ENCODE measurements around the gene SUGCT. TPM values are rescaled to one million over a fixed set of nuclear protein-coding genes. Genes with fewer than 3 reads are reported as not detected.

SUGCT gene
- total and polyA plus RNA-seq, 3 experiments from 2014 or later, result 1.1 to 1.4 (median 1.3) TPM

DNA sequence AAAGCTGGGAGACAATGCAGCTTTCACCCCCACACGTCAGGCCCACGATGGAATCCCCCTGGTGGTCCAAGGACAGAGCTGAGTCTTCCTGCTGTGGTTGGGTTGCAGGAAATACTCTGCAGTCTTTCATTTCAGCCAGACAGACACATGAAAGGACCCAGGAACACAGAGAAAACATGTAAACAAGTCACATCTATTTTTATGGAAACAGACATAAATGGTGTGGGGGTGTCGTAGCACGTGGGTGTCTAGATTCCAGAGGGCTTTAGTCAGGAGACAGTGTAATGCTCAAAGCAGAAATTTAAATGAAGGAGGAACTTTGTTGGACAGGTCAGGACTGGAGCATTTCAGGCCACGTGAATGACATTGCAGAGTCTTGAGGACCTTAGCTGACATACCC is 444.6 kb downstream of the SUGCT start:
- Histone ChIP-seq H3K27ac (ENCODE audit: low read depth, low read length) (no peak overlapping the region), H3K4me3 (ENCODE audit: low read length) (no peak overlapping the region), H3K27me3 (ENCODE audit: insufficient read depth, low read length, poor library complexity, severe bottlenecking) (no peaks in the 10 kb centered on the region), H3K9me3 (ENCODE audit: low read length) (no peaks in the 10 kb centered on the region), H3K4me1 (ENCODE audit: insufficient read depth, low read length) (no peaks in the 10 kb centered on the region), H3K36me3 (ENCODE audit: insufficient read depth, low read length) (no peaks in the 10 kb centered on the region)
- Mint-ChIP-seq H3K4me1 (no peaks in the 10 kb centered on the region), H3K27ac (no peak overlapping the region), H3K4me3 (no peak overlapping the region), H3K9me3 (peaks cover 1 to 11% (median 11%) of the 10 kb centered on the region in 5 donors), H3K36me3 (no peaks in the 10 kb centered on the region), H3K27me3 (no peaks in the 10 kb centered on the region)
- DNase-seq, result no peak
- ChIA-PET CTCF (no interaction called here), POLR2A (no interaction called here)

DNA sequence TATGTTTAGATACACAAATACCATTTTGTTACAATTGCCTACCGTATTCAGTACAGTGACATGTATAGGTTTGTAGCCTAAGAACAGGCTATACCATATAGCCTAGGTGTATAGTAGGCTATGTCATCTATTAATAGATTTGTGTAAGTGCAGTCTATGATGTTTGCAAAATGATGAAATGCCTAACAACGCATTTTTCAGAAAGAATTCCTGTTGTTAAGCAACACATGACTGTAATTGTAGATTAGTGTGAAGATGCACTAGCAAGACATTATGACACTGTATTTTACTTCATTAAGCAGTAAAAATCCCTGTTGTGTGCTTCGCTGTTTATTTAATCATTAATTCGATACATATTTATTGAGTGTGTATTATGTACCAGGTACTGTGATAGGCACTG is 446.0 kb downstream of the SUGCT start:
- Mint-ChIP-seq H3K9me3 (peaks cover 1 to 11% (median 9%) of the 10 kb centered on the region in 5 donors), H3K27me3 (no peaks in the 10 kb centered on the region)
- no peak for DNase-seq

DNA sequence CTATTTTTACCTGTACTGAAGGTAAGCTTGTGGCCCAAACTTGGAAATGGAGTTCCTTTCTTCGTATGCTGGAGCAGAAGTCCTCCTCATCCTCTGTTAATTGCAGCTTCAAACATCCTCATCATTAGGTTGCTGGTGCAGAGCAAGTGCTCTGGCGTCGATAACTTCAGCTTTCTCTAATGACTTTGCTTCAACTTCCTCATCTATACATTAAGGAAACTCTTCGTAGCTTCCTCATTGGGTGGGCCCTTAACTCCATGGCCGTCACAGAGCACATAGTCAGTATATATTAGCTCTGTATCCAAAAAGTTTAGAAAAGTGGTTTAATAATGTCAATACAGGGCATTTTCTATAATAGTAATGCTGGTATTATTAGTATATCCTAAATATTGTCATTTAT is 447.7 kb downstream of the SUGCT start:
- H3K36me3 ChIP-seq (ENCODE audit: insufficient read depth, low read length), result no peaks in the 10 kb centered on the region
- no peaks in the 10 kb centered on the region for H3K4me1 ChIP-seq (ENCODE audit: insufficient read depth, low read length)
- no peak overlapping the region for H3K4me3 ChIP-seq (ENCODE audit: low read length)
- no peaks in the 10 kb centered on the region for H3K9me3 ChIP-seq (ENCODE audit: low read length)
- POLR2A ChIA-PET, result no interaction called here
- no peaks in the 10 kb centered on the region for H3K27me3 Mint-ChIP-seq
- H3K27ac Mint-ChIP-seq, result no peak overlapping the region
- CTCF ChIA-PET, result no interaction called here
- DNase-seq, result no peak
- H3K9me3 Mint-ChIP-seq, result peaks cover 1 to 8% (median 5%) of the 10 kb centered on the region in 5 donors
- no peak overlapping the region for H3K27ac ChIP-seq (ENCODE audit: low read depth, low read length)
- no peaks in the 10 kb centered on the region for H3K36me3 Mint-ChIP-seq
- H3K27me3 ChIP-seq (ENCODE audit: insufficient read depth, low read length, poor library complexity, severe bottlenecking), result no peaks in the 10 kb centered on the region
- H3K4me1 Mint-ChIP-seq, result no peaks in the 10 kb centered on the region
- no peak overlapping the region for H3K4me3 Mint-ChIP-seq

More for the DNA sequence above, 446.0 kb downstream of the SUGCT start:
- Mint-ChIP-seq H3K4me1 (no peaks in the 10 kb centered on the region), H3K4me3 (no peak overlapping the region), H3K27ac (no peak overlapping the region), H3K36me3 (no peaks in the 10 kb centered on the region)
- H3K4me1 ChIP-seq (ENCODE audit: insufficient read depth, low read length), result no peaks in the 10 kb centered on the region
- POLR2A ChIA-PET, result no interaction called here
- no peak overlapping the region for H3K27ac ChIP-seq (ENCODE audit: low read depth, low read length)
- H3K9me3 ChIP-seq (ENCODE audit: low read length), result no peaks in the 10 kb centered on the region
- no peaks in the 10 kb centered on the region for H3K27me3 ChIP-seq (ENCODE audit: insufficient read depth, low read length, poor library complexity, severe bottlenecking)
- H3K36me3 ChIP-seq (ENCODE audit: insufficient read depth, low read length), result no peaks in the 10 kb centered on the region
- CTCF ChIA-PET, result no interaction called here
- H3K4me3 ChIP-seq (ENCODE audit: low read length), result no peak overlapping the region

- CTCF ChIA-PET, result no interaction called here
- Histone ChIP-seq H3K27ac (ENCODE audit: low read depth, low read length) (no peak overlapping the region), H3K36me3 (ENCODE audit: insufficient read depth, low read length) (no peaks in the 10 kb centered on the region), H3K9me3 (ENCODE audit: low read length) (no peaks in the 10 kb centered on the region), H3K27me3 (ENCODE audit: insufficient read depth, low read length, poor library complexity, severe bottlenecking) (no peaks in the 10 kb centered on the region), H3K4me1 (ENCODE audit: insufficient read depth, low read length) (no peaks in the 10 kb centered on the region), H3K4me3 (ENCODE audit: low read length) (no peak overlapping the region)
- no peaks in the 10 kb centered on the region for H3K36me3 Mint-ChIP-seq
- no peak for DNase-seq
- no peak overlapping the region for H3K4me3 Mint-ChIP-seq
- H3K9me3 Mint-ChIP-seq, result peaks cover 0 to 5% (median 1%) of the 10 kb centered on the region in 5 donors
- POLR2A ChIA-PET, result no interaction called here
- no peaks in the 10 kb centered on the region for H3K4me1 Mint-ChIP-seq
- no peaks in the 10 kb centered on the region for H3K27me3 Mint-ChIP-seq
- no peak overlapping the region for H3K27ac Mint-ChIP-seq
Observed at GRCh38 chr7:40583667-40584444, 449.1 kb downstream of the SUGCT start.

- H3K27ac ChIP-seq (ENCODE audit: low read depth, low read length), result no peak overlapping the region
- Mint-ChIP-seq H3K27me3 (no peaks in the 10 kb centered on the region), H3K9me3 (peaks cover 0 to 6% (median 3%) of the 10 kb centered on the region in 5 donors), H3K4me3 (no peak overlapping the region), H3K36me3 (no peaks in the 10 kb centered on the region), H3K27ac (no peak overlapping the region), H3K4me1 (no peaks in the 10 kb centered on the region)
- H3K4me1 ChIP-seq (ENCODE audit: insufficient read depth, low read length), result no peaks in the 10 kb centered on the region
- ChIA-PET CTCF (no interaction called here), POLR2A (no interaction called here)
- H3K4me3 ChIP-seq (ENCODE audit: low read length), result no peak overlapping the region
- no peak for DNase-seq
- no peaks in the 10 kb centered on the region for H3K36me3 ChIP-seq (ENCODE audit: insufficient read depth, low read length)
- no peaks in the 10 kb centered on the region for H3K27me3 ChIP-seq (ENCODE audit: insufficient read depth, low read length, poor library complexity, severe bottlenecking)
- no peaks in the 10 kb centered on the region for H3K9me3 ChIP-seq (ENCODE audit: low read length)
Observed at GRCh38 chr7:40584667-40585433, 450.0 kb downstream of the SUGCT start.

DNA sequence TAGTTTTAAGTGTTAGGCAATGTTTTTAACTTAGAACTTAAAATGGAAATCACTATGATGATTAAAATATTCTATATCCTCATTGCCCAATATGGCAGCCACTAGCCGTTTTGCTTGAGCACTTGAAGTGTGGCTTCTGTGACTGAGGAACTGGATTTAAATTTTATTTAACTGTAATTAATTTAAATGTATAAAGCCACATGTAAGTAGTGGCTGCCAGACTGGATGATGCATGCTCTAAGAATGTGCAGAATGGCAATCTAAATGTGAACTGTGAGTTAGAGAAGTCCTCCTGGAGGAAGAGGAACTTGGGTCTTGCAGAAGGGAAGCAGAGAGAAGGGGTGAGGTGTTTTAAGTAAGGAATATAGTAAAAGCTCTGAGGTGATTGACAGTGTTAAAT is 451.4 kb downstream of the SUGCT start:
- CTCF ChIA-PET, result no interaction called here
- H3K4me1 ChIP-seq (ENCODE audit: insufficient read depth, low read length), result no peaks in the 10 kb centered on the region
- Mint-ChIP-seq H3K36me3 (no peaks in the 10 kb centered on the region), H3K4me3 (no peak overlapping the region), H3K9me3 (peaks cover 0 to 13% (median 2%) of the 10 kb centered on the region in 5 donors), H3K27me3 (no peaks in the 10 kb centered on the region), H3K27ac (no peak overlapping the region), H3K4me1 (no peaks in the 10 kb centered on the region)
- H3K36me3 ChIP-seq (ENCODE audit: insufficient read depth, low read length), result no peaks in the 10 kb centered on the region
- H3K27ac ChIP-seq (ENCODE audit: low read depth, low read length), result no peak overlapping the region
- no peaks in the 10 kb centered on the region for H3K9me3 ChIP-seq (ENCODE audit: low read length)
- H3K27me3 ChIP-seq (ENCODE audit: insufficient read depth, low read length, poor library complexity, severe bottlenecking), result no peaks in the 10 kb centered on the region
- no peak for DNase-seq
- POLR2A ChIA-PET, result interaction anchor here (0.5 kb wide), 1 partner anchor 36 kb away, joined by 6 read pairs; no protein-coding TSS in a partner anchor
- no peak overlapping the region for H3K4me3 ChIP-seq (ENCODE audit: low read length)

- CTCF ChIA-PET, result no interaction called here
- no peaks in the 10 kb centered on the region for H3K27me3 Mint-ChIP-seq
- no peak overlapping the region for H3K27ac Mint-ChIP-seq
- POLR2A ChIA-PET, result no interaction called here
- H3K36me3 ChIP-seq (ENCODE audit: insufficient read depth, low read length), result no peaks in the 10 kb centered on the region
- H3K27me3 ChIP-seq (ENCODE audit: insufficient read depth, low read length, poor library complexity, severe bottlenecking), result no peaks in the 10 kb centered on the region
- H3K4me1 ChIP-seq (ENCODE audit: insufficient read depth, low read length), result no peaks in the 10 kb centered on the region
- H3K4me1 Mint-ChIP-seq, result no peaks in the 10 kb centered on the region
- H3K4me3 ChIP-seq (ENCODE audit: low read length), result no peak overlapping the region
- no peaks in the 10 kb centered on the region for H3K36me3 Mint-ChIP-seq
- no peak overlapping the region for H3K4me3 Mint-ChIP-seq
- H3K9me3 Mint-ChIP-seq, result peaks cover 0 to 16% (median 5%) of the 10 kb centered on the region in 5 donors
- no peaks in the 10 kb centered on the region for H3K9me3 ChIP-seq (ENCODE audit: low read length)
- no peak overlapping the region for H3K27ac ChIP-seq (ENCODE audit: low read depth, low read length)
- DNase-seq, result no peak
Observed at GRCh38 chr7:40587419-40587818, 452.6 kb downstream of the SUGCT start.

DNA sequence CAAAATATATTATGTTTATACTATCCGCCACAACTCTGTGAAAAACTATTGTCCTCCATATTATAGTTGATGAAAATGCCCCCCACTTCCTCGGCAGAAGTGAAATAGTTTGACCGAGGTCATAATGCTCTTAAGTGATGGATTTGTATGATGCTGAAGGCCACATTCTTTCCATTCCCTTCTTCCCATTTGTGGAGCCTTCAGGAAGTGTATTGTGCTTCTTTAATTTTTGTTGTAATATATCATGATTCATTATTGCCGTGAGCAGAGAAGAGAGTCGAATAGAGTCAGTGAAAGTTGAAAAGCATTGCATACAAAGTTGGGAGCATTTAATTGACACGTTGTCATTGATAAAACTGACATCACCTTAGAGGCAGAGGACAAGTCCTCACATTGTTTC is 460.3 kb downstream of the SUGCT start:
- H3K36me3 ChIP-seq (ENCODE audit: insufficient read depth, low read length), result no peaks in the 10 kb centered on the region
- no peaks in the 10 kb centered on the region for H3K27me3 ChIP-seq (ENCODE audit: insufficient read depth, low read length, poor library complexity, severe bottlenecking)
- no peak overlapping the region for H3K27ac Mint-ChIP-seq
- POLR2A ChIA-PET, result no interaction called here
- no peaks in the 10 kb centered on the region for H3K4me1 ChIP-seq (ENCODE audit: insufficient read depth, low read length)
- H3K27me3 Mint-ChIP-seq, result no peaks in the 10 kb centered on the region
- CTCF ChIA-PET, result no interaction called here
- H3K4me3 ChIP-seq (ENCODE audit: low read length), result no peak overlapping the region
- H3K36me3 Mint-ChIP-seq, result no peaks in the 10 kb centered on the region
- no peaks in the 10 kb centered on the region for H3K9me3 ChIP-seq (ENCODE audit: low read length)
- peaks cover 5 to 25% (median 22%) of the 10 kb centered on the region in 5 donors for H3K9me3 Mint-ChIP-seq
- no peak overlapping the region for H3K4me3 Mint-ChIP-seq
- DNase-seq, result no peak
- H3K27ac ChIP-seq (ENCODE audit: low read depth, low read length), result no peak overlapping the region
- peaks cover 0 to 4% (median 0%) of the 10 kb centered on the region in 3 donors for H3K4me1 Mint-ChIP-seq
